ENCODE measurements around the gene CNTN4. TPM values are rescaled to one million over a fixed set of nuclear protein-coding genes. Genes with fewer than 3 reads are reported as not detected.

Gene CNTN4
- total and polyA plus RNA-seq, 3 experiments from 2014 or later = not detected

DNA sequence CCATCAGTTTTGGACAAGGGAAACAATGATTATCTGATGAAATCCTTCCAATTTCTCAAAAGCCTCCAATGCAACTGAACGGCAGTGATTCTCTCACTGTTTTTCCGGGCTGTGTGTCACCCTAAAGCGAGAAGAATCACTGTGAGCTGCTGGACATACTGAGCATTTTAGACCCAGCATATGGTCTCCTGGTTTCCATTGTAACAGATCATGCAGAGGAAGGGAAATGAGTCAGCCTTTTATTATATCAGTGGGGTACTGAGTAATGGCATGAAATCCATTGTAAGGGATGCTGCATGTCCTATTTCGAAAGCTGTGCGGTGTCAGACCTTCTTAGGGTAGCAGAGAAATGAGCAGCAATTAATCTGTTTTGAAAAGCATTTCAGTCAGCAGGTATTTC is 724.4 kb downstream of the CNTN4 start:
- Mint-ChIP-seq H3K4me3 (no peak overlapping the region), H3K27me3 (peaks cover 0 to 4% of the 10 kb centered on the region in 2 donors), H3K4me1 (no peaks in the 10 kb centered on the region), H3K27ac (no peak overlapping the region), H3K36me3 (no peaks in the 10 kb centered on the region), H3K9me3 (no peaks in the 10 kb centered on the region)
- H3K4me1 ChIP-seq (ENCODE audit: insufficient read depth, low read length) = no peaks in the 10 kb centered on the region
- ChIA-PET CTCF (no interaction called here), POLR2A (no interaction called here)
- H3K9me3 ChIP-seq (ENCODE audit: low read length) = no peaks in the 10 kb centered on the region
- no peak overlapping the region for H3K4me3 ChIP-seq (ENCODE audit: low read length)
- no peak overlapping the region for H3K27ac ChIP-seq (ENCODE audit: low read depth, low read length)
- DNase-seq = no peak
- no peaks in the 10 kb centered on the region for H3K27me3 ChIP-seq (ENCODE audit: insufficient read depth, low read length, poor library complexity, severe bottlenecking)
- no peaks in the 10 kb centered on the region for H3K36me3 ChIP-seq (ENCODE audit: insufficient read depth, low read length)

DNA sequence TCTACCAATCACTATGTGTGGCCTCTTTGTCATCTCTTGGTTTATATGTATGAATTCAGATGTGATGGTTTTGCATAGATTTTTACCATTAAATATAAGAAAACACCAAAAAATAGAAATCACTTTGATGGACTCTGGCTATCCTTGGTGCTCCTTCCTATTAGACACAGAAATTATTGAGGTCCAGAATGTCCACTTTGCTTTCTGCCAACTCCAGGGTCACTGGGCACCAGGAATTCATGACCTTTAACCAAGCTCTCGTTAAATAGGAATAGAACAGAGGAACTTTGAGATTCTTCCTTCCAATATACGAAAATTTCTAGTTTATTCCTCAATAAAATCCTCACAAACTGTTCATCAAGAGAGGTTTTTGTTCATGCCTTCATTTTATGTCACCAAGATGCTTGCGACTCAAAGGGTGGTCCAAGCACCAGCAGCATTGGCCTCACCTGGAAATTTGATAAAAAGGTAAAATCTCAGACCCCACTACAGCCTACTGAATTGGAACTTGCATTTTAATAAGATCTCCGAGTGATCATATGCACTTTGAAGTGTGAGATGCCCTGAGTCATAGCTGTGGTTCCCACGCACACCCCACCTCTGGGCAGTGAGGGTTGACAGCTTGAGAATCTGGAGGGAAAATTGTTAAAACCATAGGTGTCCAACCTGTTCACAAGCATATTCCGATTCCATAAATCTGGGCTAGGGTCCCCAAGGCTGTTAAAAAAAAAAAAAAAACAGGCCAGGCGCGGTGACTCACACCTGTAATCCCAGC is 725.0 kb downstream of the CNTN4 start:
- H3K9me3 ChIP-seq (ENCODE audit: low read length) = no peaks in the 10 kb centered on the region
- no peaks in the 10 kb centered on the region for H3K36me3 Mint-ChIP-seq
- no peaks in the 10 kb centered on the region for H3K27me3 ChIP-seq (ENCODE audit: insufficient read depth, low read length, poor library complexity, severe bottlenecking)
- no peak overlapping the region for H3K4me3 Mint-ChIP-seq
- no peak overlapping the region for H3K27ac ChIP-seq (ENCODE audit: low read depth, low read length)
- H3K27me3 Mint-ChIP-seq = peaks cover 0 to 4% of the 10 kb centered on the region in 2 donors
- POLR2A ChIA-PET = no interaction called here
- no peak overlapping the region for H3K4me3 ChIP-seq (ENCODE audit: low read length)
- no peak for DNase-seq
- no peaks in the 10 kb centered on the region for H3K4me1 ChIP-seq (ENCODE audit: insufficient read depth, low read length)
- no peaks in the 10 kb centered on the region for H3K4me1 Mint-ChIP-seq
- CTCF ChIA-PET = no interaction called here
- no peak overlapping the region for H3K27ac Mint-ChIP-seq
- no peaks in the 10 kb centered on the region for H3K9me3 Mint-ChIP-seq
- no peaks in the 10 kb centered on the region for H3K36me3 ChIP-seq (ENCODE audit: insufficient read depth, low read length)

- Histone ChIP-seq H3K27ac (ENCODE audit: low read depth, low read length) (no peak overlapping the region), H3K27me3 (ENCODE audit: insufficient read depth, low read length, poor library complexity, severe bottlenecking) (no peaks in the 10 kb centered on the region), H3K9me3 (ENCODE audit: low read length) (no peaks in the 10 kb centered on the region), H3K36me3 (ENCODE audit: insufficient read depth, low read length) (no peaks in the 10 kb centered on the region), H3K4me1 (ENCODE audit: insufficient read depth, low read length) (no peaks in the 10 kb centered on the region), H3K4me3 (ENCODE audit: low read length) (no peak overlapping the region)
- Mint-ChIP-seq H3K4me3 (no peak overlapping the region), H3K27me3 (peaks cover 0 to 4% of the 10 kb centered on the region in 2 donors), H3K4me1 (no peaks in the 10 kb centered on the region), H3K27ac (no peak overlapping the region), H3K36me3 (no peaks in the 10 kb centered on the region), H3K9me3 (no peaks in the 10 kb centered on the region)
- DNase-seq = no peak
- POLR2A ChIA-PET = no interaction called here
- CTCF ChIA-PET = no interaction called here
These were observed 727.4 kb downstream of the CNTN4 start for GRCh38 chr3:2826036-2826435.

- no peaks in the 10 kb centered on the region for H3K4me1 ChIP-seq (ENCODE audit: insufficient read depth, low read length)
- no peaks in the 10 kb centered on the region for H3K36me3 ChIP-seq (ENCODE audit: insufficient read depth, low read length)
- no peaks in the 10 kb centered on the region for H3K27me3 ChIP-seq (ENCODE audit: insufficient read depth, low read length, poor library complexity, severe bottlenecking)
- CTCF ChIA-PET = no interaction called here
- no peak overlapping the region for H3K4me3 ChIP-seq (ENCODE audit: low read length)
- no peak overlapping the region for H3K27ac ChIP-seq (ENCODE audit: low read depth, low read length)
- peaks cover 0 to 4% of the 10 kb centered on the region in 2 donors for H3K27me3 Mint-ChIP-seq
- H3K27ac Mint-ChIP-seq = no peak overlapping the region
- no peaks in the 10 kb centered on the region for H3K9me3 Mint-ChIP-seq
- POLR2A ChIA-PET = no interaction called here
- H3K9me3 ChIP-seq (ENCODE audit: low read length) = no peaks in the 10 kb centered on the region
- no peak overlapping the region for H3K4me3 Mint-ChIP-seq
- H3K4me1 Mint-ChIP-seq = no peaks in the 10 kb centered on the region
- DNase-seq = no peak
- H3K36me3 Mint-ChIP-seq = no peaks in the 10 kb centered on the region
These were observed 727.8 kb downstream of the CNTN4 start for GRCh38 chr3:2826453-2826852.

- no peak overlapping the region for H3K4me3 Mint-ChIP-seq
- POLR2A ChIA-PET = no interaction called here
- no peaks in the 10 kb centered on the region for H3K27me3 ChIP-seq (ENCODE audit: insufficient read depth, low read length, poor library complexity, severe bottlenecking)
- H3K27ac ChIP-seq (ENCODE audit: low read depth, low read length) = no peak overlapping the region
- no peaks in the 10 kb centered on the region for H3K36me3 ChIP-seq (ENCODE audit: insufficient read depth, low read length)
- H3K4me3 ChIP-seq (ENCODE audit: low read length) = no peak overlapping the region
- no peak overlapping the region for H3K27ac Mint-ChIP-seq
- no peaks in the 10 kb centered on the region for H3K4me1 ChIP-seq (ENCODE audit: insufficient read depth, low read length)
- DNase-seq = no peak
- no peaks in the 10 kb centered on the region for H3K9me3 ChIP-seq (ENCODE audit: low read length)
- peaks cover 0 to 9% of the 10 kb centered on the region in 2 donors for H3K27me3 Mint-ChIP-seq
- no peaks in the 10 kb centered on the region for H3K36me3 Mint-ChIP-seq
- no peaks in the 10 kb centered on the region for H3K4me1 Mint-ChIP-seq
- CTCF ChIA-PET = no interaction called here
- H3K9me3 Mint-ChIP-seq = no peaks in the 10 kb centered on the region
These were observed 738.6 kb downstream of the CNTN4 start for GRCh38 chr3:2837239-2837638.

GRCh38 chr3:2837910-2838309 is 739.2 kb downstream of the CNTN4 start:
- no peak for DNase-seq
- Mint-ChIP-seq H3K36me3 (no peaks in the 10 kb centered on the region), H3K27ac (no peak overlapping the region), H3K27me3 (peaks cover 0 to 9% of the 10 kb centered on the region in 2 donors), H3K4me3 (no peak overlapping the region), H3K4me1 (no peaks in the 10 kb centered on the region), H3K9me3 (no peaks in the 10 kb centered on the region)
- Histone ChIP-seq H3K27me3 (ENCODE audit: insufficient read depth, low read length, poor library complexity, severe bottlenecking) (no peaks in the 10 kb centered on the region), H3K4me1 (ENCODE audit: insufficient read depth, low read length) (no peaks in the 10 kb centered on the region), H3K27ac (ENCODE audit: low read depth, low read length) (no peak overlapping the region), H3K4me3 (ENCODE audit: low read length) (no peak overlapping the region), H3K9me3 (ENCODE audit: low read length) (no peaks in the 10 kb centered on the region), H3K36me3 (ENCODE audit: insufficient read depth, low read length) (no peaks in the 10 kb centered on the region)
- POLR2A ChIA-PET = no interaction called here
- CTCF ChIA-PET = no interaction called here

- DNase-seq = no peak
- Histone ChIP-seq H3K27me3 (ENCODE audit: insufficient read depth, low read length, poor library complexity, severe bottlenecking) (no peaks in the 10 kb centered on the region), H3K27ac (ENCODE audit: low read depth, low read length) (no peak overlapping the region), H3K4me3 (ENCODE audit: low read length) (no peak overlapping the region), H3K4me1 (ENCODE audit: insufficient read depth, low read length) (no peaks in the 10 kb centered on the region), H3K36me3 (ENCODE audit: insufficient read depth, low read length) (no peaks in the 10 kb centered on the region), H3K9me3 (ENCODE audit: low read length) (no peaks in the 10 kb centered on the region)
- H3K27me3 Mint-ChIP-seq = peaks cover 0 to 9% of the 10 kb centered on the region in 2 donors
- H3K4me1 Mint-ChIP-seq = no peaks in the 10 kb centered on the region
- CTCF ChIA-PET = no interaction called here
- no peak overlapping the region for H3K27ac Mint-ChIP-seq
- no peaks in the 10 kb centered on the region for H3K9me3 Mint-ChIP-seq
- H3K36me3 Mint-ChIP-seq = no peaks in the 10 kb centered on the region
- H3K4me3 Mint-ChIP-seq = no peak overlapping the region
- POLR2A ChIA-PET = interaction anchor here (0.6 kb wide), 1 partner anchor 1656 kb away, joined by 4 read pairs; no protein-coding TSS in a partner anchor
These were observed 740.0 kb downstream of the CNTN4 start for GRCh38 chr3:2838546-2839157.

- Histone ChIP-seq H3K27ac (ENCODE audit: low read depth, low read length) (no peak overlapping the region), H3K27me3 (ENCODE audit: insufficient read depth, low read length, poor library complexity, severe bottlenecking) (no peaks in the 10 kb centered on the region), H3K4me3 (ENCODE audit: low read length) (no peak overlapping the region), H3K36me3 (ENCODE audit: insufficient read depth, low read length) (no peaks in the 10 kb centered on the region), H3K9me3 (ENCODE audit: low read length) (no peaks in the 10 kb centered on the region), H3K4me1 (ENCODE audit: insufficient read depth, low read length) (no peaks in the 10 kb centered on the region)
- Mint-ChIP-seq H3K36me3 (no peaks in the 10 kb centered on the region), H3K9me3 (no peaks in the 10 kb centered on the region), H3K4me1 (no peaks in the 10 kb centered on the region), H3K27ac (no peak overlapping the region), H3K4me3 (no peak overlapping the region), H3K27me3 (peaks cover 0 to 13% of the 10 kb centered on the region in 2 donors)
- ChIA-PET POLR2A (no interaction called here), CTCF (no interaction called here)
- DNase-seq = no peak
These were observed 741.2 kb downstream of the CNTN4 start for GRCh38 chr3:2839876-2840275.

All from CD8-positive, alpha-beta memory T cell (primary cell).